GM12875 (cell line): ENCODE data around the gene GRIPAP1.

Source experiments
- H3K4me3 ChIP-seq: one replicate; pipeline ENCODE4 v1.5.1; 2011; ENCODE audit warnings: low read depth, low read length, control low read depth
- CTCF ChIP-seq: IDR thresholded peaks from 2 replicates; pipeline ENCODE4 v1.5.1; 2011; ENCODE audit warnings: low read depth, mild to moderate bottlenecking, control low read depth, inconsistent platforms, low read length, moderate library complexity, borderline replicate concordance; ENCODE audit not compliant: insufficient read depth

The GRIPAP1 gene

GRCh38 chrX:48971249-48972219 lies 30.5 kb downstream of the GRIPAP1 start, which contains the start of gene KCND1:
KCND1 (minus strand) TSS chrX:48971844; CDS start chrX:48970271, 1,573 bp downstream.
- TF ChIP-seq CTCF = no peak
- H3K4me3 ChIP-seq = no peak within 1 kb of the TSS

GRCh38 chrX:48969471-48969870 lies 32.6 kb downstream of the GRIPAP1 start:
- TF ChIP-seq CTCF = no peak
- no peak overlapping the region for H3K4me3 ChIP-seq

GRCh38 chrX:48968377-48968776 lies 33.7 kb downstream of the GRIPAP1 start:
- H3K4me3 ChIP-seq = no peak overlapping the region
- no peak for TF ChIP-seq CTCF

GRCh38 chrX:48966796-48967579 lies 35.1 kb downstream of the GRIPAP1 start:
- no peak overlapping the region for H3K4me3 ChIP-seq
- TF ChIP-seq CTCF = no peak

GRCh38 chrX:48965959-48966358 lies 36.1 kb downstream of the GRIPAP1 start:
- TF ChIP-seq CTCF = no peak
- no peak overlapping the region for H3K4me3 ChIP-seq

- TF ChIP-seq CTCF = no peak
- H3K4me3 ChIP-seq = no peak overlapping the region
These were observed 40.4 kb downstream of the GRIPAP1 start for GRCh38 chrX:48961585-48962091.

- TF ChIP-seq CTCF = no peak
These were observed 41.8 kb downstream of the GRIPAP1 start for GRCh38 chrX:48960291-48960690.

More at GRCh38 chrX:48960291-48960690, 41.8 kb downstream of the GRIPAP1 start:
- no peak overlapping the region for H3K4me3 ChIP-seq
